ENCODE data around the gene TDP2.
"Not testable (repeated sequence)": the region's sequence is repeated elsewhere in the genome, so short reads cannot be mapped to it uniquely, and the experiment has no call there.

The TDP2 gene

GRCh38 chr6:24644377-24644776 is 22.3 kb downstream of the TDP2 start:
- DNase-seq = no peak

- no peak for DNase-seq
Observed at GRCh38 chr6:24643920-24644319, 22.8 kb downstream of the TDP2 start.

GRCh38 chr6:24642061-24642460 is 24.6 kb downstream of the TDP2 start:
- DNase-seq = no peak

- not testable (repeated sequence) for DNase-seq
Observed at GRCh38 chr6:24640631-24641030, 26.1 kb downstream of the TDP2 start.

- no peak for DNase-seq
Observed at GRCh38 chr6:24640166-24640565, 26.5 kb downstream of the TDP2 start.

GRCh38 chr6:24636681-24637080 is 30.0 kb downstream of the TDP2 start:
- DNase-seq = no peak

GRCh38 chr6:24632573-24632972 is 34.1 kb downstream of the TDP2 start:
- DNase-seq = no peak

GRCh38 chr6:24631671-24632070 is 35.0 kb downstream of the TDP2 start:
- DNase-seq = no peak

GRCh38 chr6:24630856-24631505 is 35.7 kb downstream of the TDP2 start:
- DNase-seq = no peak

GRCh38 chr6:24621626-24622289 is 44.9 kb downstream of the TDP2 start:
- DNase-seq = no peak

- no peak for DNase-seq
Observed at GRCh38 chr6:24620637-24621036, 46.1 kb downstream of the TDP2 start.

GRCh38 chr6:24619661-24620060 is 47.0 kb downstream of the TDP2 start:
- DNase-seq = no peak

GRCh38 chr6:24614648-24615047 is 52.1 kb downstream of the TDP2 start:
- DNase-seq = no peak

GRCh38 chr6:24614043-24614420 is 52.7 kb downstream of the TDP2 start:
- no peak for DNase-seq

GRCh38 chr6:24613361-24614042 is 53.2 kb downstream of the TDP2 start:
- DNase-seq = no peak

GRCh38 chr6:24610672-24611071 is 56.0 kb downstream of the TDP2 start:
- DNase-seq = no peak

GRCh38 chr6:24607310-24608105 is 59.2 kb downstream of the TDP2 start:
- no peak for DNase-seq

GRCh38 chr6:24606200-24606930 is 60.3 kb downstream of the TDP2 start:
- DNase-seq = no peak

GRCh38 chr6:24603241-24603640 is 63.5 kb downstream of the TDP2 start:
- DNase-seq = no peak

GRCh38 chr6:24600903-24601302 is 65.8 kb downstream of the TDP2 start:
- DNase-seq = no peak
